WTC11 (cell line): Measurements from ENCODE around the gene ABCD4. TPM values are rescaled to one million over a fixed set of nuclear protein-coding genes. Genes with fewer than 3 reads are reported as not detected.

ENCODE experiments used
- ATAC-seq: fragments of 200-7000 bp; cut with Tn5 transposase; 2 replicates; pipeline ENCODE4 v1.10.0; 2021; ENCODE audit warnings: mild to moderate bottlenecking, moderate library complexity
- CTCF ChIA-PET: fragments of 300-600 bp; sonication (Branson Sonifier 250); formaldehyde crosslinking; loops from one replicate; lab custom pipeline; 2021; ENCODE audit warnings: antibody characterized with exemption; lab: Charles Lee
- POLR2A ChIA-PET: fragments of 350-600 bp; sonication (Branson Sonifier 250); formaldehyde crosslinking; loops from one replicate; lab custom pipeline; 2021; ENCODE audit warnings: antibody characterized with exemption; lab: Charles Lee
- DNase-seq: peaks from one replicate; pipeline ENCODE4 v3.0.0; 2021; ENCODE audit warnings: low spot score
- H3K27ac Mint-ChIP-seq: 2 replicates; pipeline ENCODE4 v1.8.0; 2021; ENCODE audit warnings: mixed read lengths
- H3K27me3 Mint-ChIP-seq: 2 replicates; pipeline ENCODE4 v1.8.0; 2021; ENCODE audit warnings: low read depth, mild to moderate bottlenecking, moderate library complexity, mixed read lengths
- H3K36me3 Mint-ChIP-seq: 2 replicates; pipeline ENCODE4 v1.8.0; 2021; ENCODE audit warnings: mixed read lengths
- H3K4me1 Mint-ChIP-seq: 2 replicates; pipeline ENCODE4 v1.8.0; 2022; ENCODE audit warnings: mixed read lengths
- H3K4me3 Mint-ChIP-seq: 2 replicates; pipeline ENCODE4 v1.8.0; 2021; ENCODE audit warnings: mild to moderate bottlenecking, moderate library complexity, mixed read lengths
- H3K9me3 Mint-ChIP-seq: 2 replicates; pipeline ENCODE4 v1.8.0; 2021; ENCODE audit warnings: mixed read lengths
- AFF4 ChIP-seq: sonication (generic); formaldehyde crosslinking; IDR thresholded peaks from 2 replicates; pipeline ENCODE4 v1.8.1; 2023; ENCODE audit warnings: mild to moderate bottlenecking, missing genetic modification reagents, borderline replicate concordance
- CBFB ChIP-seq: sonication (generic); formaldehyde crosslinking; IDR thresholded peaks from 2 replicates; pipeline ENCODE4 v1.8.1; 2022; ENCODE audit warnings: mild to moderate bottlenecking, low read depth, missing genetic modification reagents
- CREB1 ChIP-seq: sonication (generic); formaldehyde crosslinking; IDR thresholded peaks from 2 replicates; pipeline ENCODE4 v1.8.0; 2023; ENCODE audit warnings: mild to moderate bottlenecking, missing genetic modification reagents
- E2F1 ChIP-seq: sonication (generic); formaldehyde crosslinking; IDR thresholded peaks from 2 replicates; pipeline ENCODE4 v1.8.0; 2022; ENCODE audit warnings: mild to moderate bottlenecking, missing genetic modification reagents
- GTF2I ChIP-seq: fragments of 250-450 bp; sonication (Bioruptor Pico); conservative IDR thresholded peaks from 2 replicates; pipeline ENCODE4 v1.4.0; 2021; ENCODE audit warnings: mild to moderate bottlenecking
- IRF1 ChIP-seq: sonication (generic); formaldehyde crosslinking; IDR thresholded peaks from 2 replicates; pipeline ENCODE4 v1.8.0; 2023; ENCODE audit warnings: missing genetic modification reagents
- MXD4 ChIP-seq: fragments of 250-450 bp; sonication (Bioruptor Pico); IDR thresholded peaks from 2 replicates; pipeline ENCODE4 v1.8.0; 2021; ENCODE audit warnings: mild to moderate bottlenecking, moderate library complexity, borderline replicate concordance
- PRRX2 ChIP-seq: fragments of 250-450 bp; sonication (Bioruptor Pico); IDR thresholded peaks from 2 replicates; pipeline ENCODE4 v1.8.0; 2021; ENCODE audit warnings: mild to moderate bottlenecking
- SMAD3 ChIP-seq: sonication (generic); formaldehyde crosslinking; IDR thresholded peaks from 2 replicates; pipeline ENCODE4 v1.8.0; 2022; ENCODE audit warnings: missing genetic modification reagents, mild to moderate bottlenecking, borderline replicate concordance
- SOX15 ChIP-seq: fragments of 250-450 bp; sonication (Bioruptor Pico); IDR thresholded peaks from 2 replicates; pipeline ENCODE4 v1.9.0; 2021; ENCODE audit warnings: mild to moderate bottlenecking
- SP1 ChIP-seq: sonication (generic); formaldehyde crosslinking; conservative IDR thresholded peaks from 2 replicates; pipeline ENCODE4 v1.8.1; 2022; ENCODE audit warnings: missing genetic modification reagents
- TEAD4 ChIP-seq: sonication (generic); formaldehyde crosslinking; IDR thresholded peaks from 2 replicates; pipeline ENCODE4 v1.8.0; 2022; ENCODE audit warnings: mild to moderate bottlenecking, missing genetic modification reagents
- TP53 ChIP-seq: sonication (generic); formaldehyde crosslinking; IDR thresholded peaks from 2 replicates; pipeline ENCODE4 v1.8.1; 2023; ENCODE audit warnings: mild to moderate bottlenecking, missing genetic modification reagents
- ZNF121 ChIP-seq: sonication (generic); formaldehyde crosslinking; IDR thresholded peaks from 2 replicates; pipeline ENCODE4 v1.8.0; 2023; ENCODE audit warnings: missing genetic modification reagents
- ZNF416 ChIP-seq: fragments of 250-450 bp; sonication (Bioruptor Pico); IDR thresholded peaks from 2 replicates; pipeline ENCODE4 v1.9.0; 2021; ENCODE audit warnings: mild to moderate bottlenecking, inconsistent platforms
- ZNF423 ChIP-seq: fragments of 250-450 bp; sonication (Bioruptor Pico); IDR thresholded peaks from 2 replicates; pipeline ENCODE4 v2.1.2; 2022; ENCODE audit warnings: mild to moderate bottlenecking, moderate library complexity
- total RNA-seq: library from RNA; stranded (reverse); gene quantifications from 3 replicates; pipeline ENCODE4 v1.2.3, GENCODE V29; 2021
- TF ChIP-seq, protein P1 (sequence below): sonication (generic); formaldehyde crosslinking; IDR thresholded peaks from 2 replicates; pipeline ENCODE4 v1.8.1; 2022; ENCODE audit warnings: missing genetic modification reagents, borderline replicate concordance
- TF ChIP-seq, protein P2 (sequence below): sonication (generic); formaldehyde crosslinking; IDR thresholded peaks from 2 replicates; pipeline ENCODE4 v1.8.0; 2023; ENCODE audit warnings: mild to moderate bottlenecking, missing genetic modification reagents
- TF ChIP-seq, protein P3 (sequence below): fragments of 250-450 bp; sonication (Bioruptor Pico); IDR thresholded peaks from 2 replicates; pipeline ENCODE4 v1.9.0; 2021; ENCODE audit warnings: moderate library complexity, mild to moderate bottlenecking, inconsistent platforms, borderline replicate concordance

ABCD4 gene
- total RNA-seq, 1 experiment from 2014 or later: 90.2 TPM

- ChIA-PET POLR2A (interaction anchor here (0.5 to 2.3 kb wide), 12 partner anchors 9 to 1204 kb away, joined by 3 to 59 read pairs (median 5); partner anchors contain the start of genes ABCD4, ISCA2 and NPC2), CTCF (interaction anchor here (1.1 to 5.0 kb wide), 11 partner anchors 10 to 153 kb away, joined by 3 to 32 read pairs (median 9); partner anchors contain the start of genes ABCD4, ISCA2 and NPC2)
- Mint-ChIP-seq H3K27me3 (no peaks in the 10 kb centered on the region), H3K4me3 (peak overlapping the region; percentile 93), H3K4me1 (peaks cover 41% of the 10 kb centered on the region), H3K27ac (peak overlapping the region; percentile 95), H3K9me3 (no peaks in the 10 kb centered on the region), H3K36me3 (peaks cover 17% of the 10 kb centered on the region)
- ATAC-seq (peak; percentile 36), DNase-seq (peak; percentile 53)
- TF ChIP-seq MXD4 (CRISPR knock-in tag): no peak
- no peak for TF ChIP-seq TEAD4 (CRISPR knock-in tag)
- no peak for TF ChIP-seq SOX15 (CRISPR knock-in tag)
- no peak for TF ChIP-seq PRRX2
- no peak for TF ChIP-seq CREB1 (CRISPR knock-in tag)
- no peak for TF ChIP-seq IRF1 (CRISPR knock-in tag)
Measured at GRCh38 chr14:74347795-74348100, 45.0 kb upstream of the ABCD4 start.

DNA sequence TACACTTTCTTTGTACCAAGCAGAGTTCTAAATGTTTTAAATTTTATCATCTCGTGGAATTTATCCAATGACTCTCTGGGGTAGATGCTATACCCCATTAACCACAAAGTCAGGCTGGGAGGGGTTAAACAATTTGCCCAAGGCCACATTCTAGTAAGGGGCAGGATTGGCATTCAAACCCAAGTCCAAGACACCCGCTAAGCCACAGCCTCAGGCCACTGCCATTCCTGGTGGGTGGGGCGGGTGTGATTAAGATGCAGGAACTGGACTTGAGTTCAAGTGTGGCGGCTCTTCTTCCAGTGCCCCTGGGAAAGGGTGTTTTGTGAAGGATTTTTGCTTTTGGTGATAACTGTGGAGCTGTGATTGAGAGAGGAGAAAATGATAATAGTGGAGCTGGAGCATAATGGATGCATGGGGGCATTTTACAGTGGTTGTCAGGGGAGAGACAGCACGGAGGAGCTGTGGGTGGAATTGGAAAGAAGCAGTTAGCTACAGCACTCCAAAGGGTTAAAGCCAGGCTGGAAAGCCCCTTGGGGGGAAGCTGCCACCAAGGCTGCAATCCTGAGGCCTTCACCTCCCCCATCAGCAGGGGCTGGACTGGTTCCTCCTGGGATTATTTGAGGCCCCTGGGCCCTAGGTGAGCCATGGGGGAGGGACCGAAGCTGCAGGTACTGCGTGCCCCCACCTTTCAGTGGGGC is 44.5 kb upstream of the ABCD4 start:
- DNase-seq: peak; percentile 49

More for the DNA sequence above, 44.5 kb upstream of the ABCD4 start:
- H3K27ac Mint-ChIP-seq: peak overlapping the region; percentile 95
- H3K27me3 Mint-ChIP-seq: no peaks in the 10 kb centered on the region
- H3K36me3 Mint-ChIP-seq: peaks cover 13% of the 10 kb centered on the region
- peak overlapping the region; percentile 93 for H3K4me3 Mint-ChIP-seq
- TF ChIP-seq ZNF121: no peak
- 0 out of 2 replicates have a peak, but pooled peaks have one; percentile 38 for TF ChIP-seq E2F1 (CRISPR knock-in tag)
- TF ChIP-seq SP1 (CRISPR knock-in tag): 0 out of 2 replicates have a peak, but pooled peaks have one; percentile 58
- 0 out of 2 replicates have a peak, but pooled peaks have one; percentile 32 for TF ChIP-seq CBFB (CRISPR knock-in tag)
- TF ChIP-seq, protein P1, sequence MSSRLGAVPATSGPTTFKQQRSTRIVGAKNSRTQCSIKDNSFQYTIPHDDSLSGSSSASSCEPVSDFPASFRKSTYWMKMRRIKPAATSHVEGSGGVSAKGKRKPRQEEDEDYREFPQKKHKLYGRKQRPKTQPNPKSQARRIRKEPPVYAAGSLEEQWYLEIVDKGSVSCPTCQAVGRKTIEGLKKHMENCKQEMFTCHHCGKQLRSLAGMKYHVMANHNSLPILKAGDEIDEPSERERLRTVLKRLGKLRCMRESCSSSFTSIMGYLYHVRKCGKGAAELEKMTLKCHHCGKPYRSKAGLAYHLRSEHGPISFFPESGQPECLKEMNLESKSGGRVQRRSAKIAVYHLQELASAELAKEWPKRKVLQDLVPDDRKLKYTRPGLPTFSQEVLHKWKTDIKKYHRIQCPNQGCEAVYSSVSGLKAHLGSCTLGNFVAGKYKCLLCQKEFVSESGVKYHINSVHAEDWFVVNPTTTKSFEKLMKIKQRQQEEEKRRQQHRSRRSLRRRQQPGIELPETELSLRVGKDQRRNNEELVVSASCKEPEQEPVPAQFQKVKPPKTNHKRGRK (CRISPR knock-in tag): no peak
- TF ChIP-seq TP53 (CRISPR knock-in tag): 0 out of 2 replicates have a peak, but pooled peaks have one; percentile 59
- 0 out of 2 replicates have a peak, but pooled peaks have one; percentile 35 for TF ChIP-seq AFF4 (CRISPR knock-in tag)
- peak; percentile 74; the same call in 1 of the 2 replicates for TF ChIP-seq SMAD3 (CRISPR knock-in tag)
- TF ChIP-seq, protein P2, sequence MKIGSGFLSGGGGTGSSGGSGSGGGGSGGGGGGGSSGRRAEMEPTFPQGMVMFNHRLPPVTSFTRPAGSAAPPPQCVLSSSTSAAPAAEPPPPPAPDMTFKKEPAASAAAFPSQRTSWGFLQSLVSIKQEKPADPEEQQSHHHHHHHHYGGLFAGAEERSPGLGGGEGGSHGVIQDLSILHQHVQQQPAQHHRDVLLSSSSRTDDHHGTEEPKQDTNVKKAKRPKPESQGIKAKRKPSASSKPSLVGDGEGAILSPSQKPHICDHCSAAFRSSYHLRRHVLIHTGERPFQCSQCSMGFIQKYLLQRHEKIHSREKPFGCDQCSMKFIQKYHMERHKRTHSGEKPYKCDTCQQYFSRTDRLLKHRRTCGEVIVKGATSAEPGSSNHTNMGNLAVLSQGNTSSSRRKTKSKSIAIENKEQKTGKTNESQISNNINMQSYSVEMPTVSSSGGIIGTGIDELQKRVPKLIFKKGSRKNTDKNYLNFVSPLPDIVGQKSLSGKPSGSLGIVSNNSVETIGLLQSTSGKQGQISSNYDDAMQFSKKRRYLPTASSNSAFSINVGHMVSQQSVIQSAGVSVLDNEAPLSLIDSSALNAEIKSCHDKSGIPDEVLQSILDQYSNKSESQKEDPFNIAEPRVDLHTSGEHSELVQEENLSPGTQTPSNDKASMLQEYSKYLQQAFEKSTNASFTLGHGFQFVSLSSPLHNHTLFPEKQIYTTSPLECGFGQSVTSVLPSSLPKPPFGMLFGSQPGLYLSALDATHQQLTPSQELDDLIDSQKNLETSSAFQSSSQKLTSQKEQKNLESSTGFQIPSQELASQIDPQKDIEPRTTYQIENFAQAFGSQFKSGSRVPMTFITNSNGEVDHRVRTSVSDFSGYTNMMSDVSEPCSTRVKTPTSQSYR (CRISPR knock-in tag): peak; percentile 38; the same call in 1 of the 2 replicates
- TF ChIP-seq, protein P3, sequence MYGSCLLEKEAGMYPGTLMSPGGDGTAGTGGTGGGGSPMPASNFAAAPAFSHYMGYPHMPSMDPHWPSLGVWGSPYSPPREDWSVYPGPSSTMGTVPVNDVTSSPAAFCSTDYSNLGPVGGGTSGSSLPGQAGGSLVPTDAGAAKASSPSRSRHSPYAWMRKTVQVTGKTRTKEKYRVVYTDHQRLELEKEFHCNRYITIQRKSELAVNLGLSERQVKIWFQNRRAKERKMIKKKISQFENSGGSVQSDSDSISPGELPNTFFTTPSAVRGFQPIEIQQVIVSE (CRISPR knock-in tag): no peak
- peak; percentile 67 for TF ChIP-seq ZNF423 (CRISPR knock-in tag)
- 0 out of 2 replicates have a peak, but pooled peaks have one; percentile 16 for TF ChIP-seq GTF2I (CRISPR knock-in tag)
- 0 out of 2 replicates have a peak, but pooled peaks have one; percentile 13 for TF ChIP-seq ZNF416 (CRISPR knock-in tag)
- peaks cover 36% of the 10 kb centered on the region for H3K4me1 Mint-ChIP-seq
- CTCF ChIA-PET: interaction anchor here (0.8 to 5.0 kb wide), 10 partner anchors 10 to 154 kb away, joined by 3 to 32 read pairs (median 8); partner anchors contain the start of genes ABCD4, ISCA2 and NPC2
- peak; percentile 36 for ATAC-seq
- H3K9me3 Mint-ChIP-seq: no peaks in the 10 kb centered on the region
- POLR2A ChIA-PET: interaction anchor here (0.5 to 2.3 kb wide), 9 partner anchors 9 to 153 kb away, joined by 3 to 59 read pairs (median 5); partner anchors contain the start of genes ABCD4, ISCA2 and NPC2
